H9 (cell line): ENCODE results near the gene EAF1. TPM values are rescaled to one million over a fixed set of nuclear protein-coding genes. Genes with fewer than 3 reads are reported as not detected.

Experiments
- DNase-seq: peaks from one replicate; pipeline ENCODE4 v3.0.0-alpha.2; 2017
- H2AFZ ChIP-seq: one replicate; pipeline ENCODE4 v1.6.1; 2013; ENCODE audit warnings: mild to moderate bottlenecking, low read length, control low read depth, moderate library complexity
- H2AK5ac ChIP-seq: 2 replicates; pipeline ENCODE4 v1.6.1; 2013; ENCODE audit warnings: low read length, control low read depth, mixed read lengths; ENCODE audit not compliant: insufficient read length
- H2BK120ac ChIP-seq: one replicate; pipeline ENCODE4 v1.6.1; 2013; ENCODE audit warnings: low read depth, mild to moderate bottlenecking, low read length, control low read depth, inconsistent platforms; ENCODE audit not compliant: poor library complexity, severe bottlenecking
- H2BK12ac ChIP-seq: 2 replicates; pipeline ENCODE4 v1.6.1; 2013; ENCODE audit warnings: low read length, control low read depth, mixed read lengths, low read depth; ENCODE audit not compliant: insufficient read length
- H2BK15ac ChIP-seq: 2 replicates; pipeline ENCODE4 v1.6.1; 2013; ENCODE audit warnings: low read depth, low read length, control low read depth
- H2BK20ac ChIP-seq: one replicate; pipeline ENCODE4 v1.6.1; 2013; ENCODE audit warnings: low read depth, mild to moderate bottlenecking, low read length, control low read depth, inconsistent platforms; ENCODE audit not compliant: poor library complexity, severe bottlenecking
- H2BK5ac ChIP-seq: 2 replicates; pipeline ENCODE4 v1.6.1; 2013; ENCODE audit warnings: low read length, control low read depth, mixed read lengths; ENCODE audit not compliant: insufficient read length
- H3K14ac ChIP-seq: 2 replicates; pipeline ENCODE4 v1.6.1; 2013; ENCODE audit warnings: low read length, control low read depth; ENCODE audit not compliant: insufficient read depth
- H3K18ac ChIP-seq: 2 replicates; pipeline ENCODE4 v1.6.1; 2013; ENCODE audit warnings: low read depth, mild to moderate bottlenecking, mixed read lengths, low read length, control low read depth; ENCODE audit not compliant: insufficient read length
- H3K23ac ChIP-seq: 2 replicates; pipeline ENCODE4 v1.6.1; 2013; ENCODE audit warnings: low read length, control low read depth, mixed read lengths, low read depth; ENCODE audit not compliant: insufficient read length
- H3K23me2 ChIP-seq: 2 replicates; pipeline ENCODE4 v1.6.1; 2013; ENCODE audit warnings: low read depth, mild to moderate bottlenecking, mixed read lengths, low read length, control low read depth; ENCODE audit not compliant: insufficient read length, poor library complexity, severe bottlenecking
- H3K27ac ChIP-seq: 2 replicates; pipeline ENCODE4 v1.5.1; 2013; ENCODE audit warnings: low read length, control low read depth, mixed read lengths, low read depth; ENCODE audit not compliant: insufficient read length
- H3K27me3 ChIP-seq: 2 replicates; pipeline ENCODE4 v1.6.1; 2013; ENCODE audit warnings: low read length, control low read depth, inconsistent platforms; ENCODE audit not compliant: insufficient read depth
- H3K4ac ChIP-seq: 2 replicates; pipeline ENCODE4 v1.6.1; 2013; ENCODE audit warnings: low read depth, mild to moderate bottlenecking, control low read depth, inconsistent platforms, low read length, moderate library complexity
- H3K4me1 ChIP-seq: 2 replicates; pipeline ENCODE4 v1.6.1; 2013; ENCODE audit warnings: low read length, control low read depth, inconsistent platforms; ENCODE audit not compliant: insufficient read depth
- H3K4me2 ChIP-seq: 2 replicates; pipeline ENCODE4 v1.6.1; 2013; ENCODE audit warnings: low read length, control low read depth, mixed read lengths; ENCODE audit not compliant: insufficient read length, insufficient read depth
- H3K56ac ChIP-seq: 2 replicates; pipeline ENCODE4 v1.6.1; 2013; ENCODE audit warnings: low read depth, mild to moderate bottlenecking, mixed read lengths, low read length, control low read depth; ENCODE audit not compliant: insufficient read length
- H3K79me1 ChIP-seq: 2 replicates; pipeline ENCODE4 v1.6.1; 2013; ENCODE audit warnings: low read depth, mild to moderate bottlenecking, moderate library complexity, low read length, control low read depth, inconsistent platforms; ENCODE audit not compliant: insufficient read depth, poor library complexity, severe bottlenecking
- H3K79me2 ChIP-seq: 2 replicates; pipeline ENCODE4 v1.6.1; 2013; ENCODE audit warnings: low read length, control low read depth, inconsistent platforms; ENCODE audit not compliant: insufficient read depth
- H3K9ac ChIP-seq: 2 replicates; pipeline ENCODE4 v1.6.1; 2013; ENCODE audit warnings: low read length, control low read depth, mixed read lengths; ENCODE audit not compliant: insufficient read length; ENCODE audit errors: extremely low read depth
- H3K9me3 ChIP-seq: one replicate; pipeline ENCODE4 v1.6.1; 2013; ENCODE audit warnings: low read depth, low read length, inconsistent platforms; ENCODE audit not compliant: control insufficient read depth
- H3T11ph ChIP-seq: one replicate; pipeline ENCODE4 v1.6.1; 2013; ENCODE audit warnings: mild to moderate bottlenecking, low read length, control low read depth, inconsistent platforms
- H4K20me1 ChIP-seq: one replicate; pipeline ENCODE4 v1.6.1; 2013; ENCODE audit not compliant: control insufficient read depth, insufficient read length, insufficient read depth
- H4K5ac ChIP-seq: 2 replicates; pipeline ENCODE4 v1.6.1; 2013; ENCODE audit warnings: low read depth, mild to moderate bottlenecking, mixed read lengths, low read length, control low read depth; ENCODE audit not compliant: insufficient read length
- H4K8ac ChIP-seq: replicated peaks from 2 replicates; pipeline ENCODE4 v1.6.1; 2013; ENCODE audit warnings: low read length, control low read depth, mixed read lengths, low read depth; ENCODE audit not compliant: insufficient read length
- H4K91ac ChIP-seq: 2 replicates; pipeline ENCODE4 v1.6.1; 2013; ENCODE audit warnings: low read depth, mild to moderate bottlenecking, moderate library complexity, mixed read lengths, low read length, control low read depth; ENCODE audit not compliant: insufficient read length
- H3K27ac Mint-ChIP-seq, 3 experiments: 2 replicates in 2 of 3; 3 replicates in 1 of 3; pipeline ENCODE4 v1.8.0; 2020 to 2021; ENCODE audit warnings: mixed read lengths in 3 of 3, mild to moderate bottlenecking in 1 of 3, moderate library complexity in 1 of 3
- H3K27me3 Mint-ChIP-seq: 2 replicates; pipeline ENCODE4 v1.8.0; 2021; ENCODE audit warnings: low read depth, mild to moderate bottlenecking, moderate library complexity, mixed read lengths
- H3K36me3 Mint-ChIP-seq, 3 experiments: 2 replicates in 2 of 3; 3 replicates in 1 of 3; pipeline ENCODE4 v1.8.0; 2020 to 2021; ENCODE audit warnings: low read depth in 3 of 3, mixed read lengths in 3 of 3; ENCODE audit not compliant: insufficient read depth in 1 of 3
- H3K4me1 Mint-ChIP-seq, 2 experiments: 2 replicates each; pipeline ENCODE4 v1.8.0; 2020; ENCODE audit warnings: mixed read lengths in 2 of 2
- H3K4me3 Mint-ChIP-seq, 2 experiments: 2 replicates in 1 of 2; 3 replicates in 1 of 2; pipeline ENCODE4 v1.8.0; 2020 to 2021; ENCODE audit warnings: mild to moderate bottlenecking in 2 of 2, mixed read lengths in 2 of 2, moderate library complexity in 1 of 2
- H3K9me3 Mint-ChIP-seq, 2 experiments: 2 replicates in 1 of 2; 3 replicates in 1 of 2; pipeline ENCODE4 v1.8.0; 2020; ENCODE audit warnings: mild to moderate bottlenecking in 2 of 2, mixed read lengths in 2 of 2, moderate library complexity in 1 of 2
- WGBS: extraction: QIAGEN DNeasy Blood & Tissue Kit; methylation state at CpG from one replicate; pipeline ENCODE4 v1.1.7; 2013; ENCODE audit warnings: missing lambda C conversion rate, low lambda C conversion rate, mixed read lengths; ENCODE audit not compliant: insufficient read length; ENCODE audit errors: extremely low coverage; 5-methylcytosine and 5-hydroxymethylcytosine counted together
- total RNA-seq: library from RNA; stranded (reverse); gene quantifications from 2 replicates; pipeline ENCODE4 v1.2.1, GENCODE V29; 2021
- TF ChIP-seq, protein P1 (sequence below): fragments of 200-600 bp; sonication (generic); conservative IDR thresholded peaks from 3 replicates; pipeline ENCODE4 v1.8.0; 2021; ENCODE audit warnings: antibody characterized with exemption, mild to moderate bottlenecking

The EAF1 gene
- total RNA-seq, 1 experiment from 2014 or later = 34.3 TPM

DNA sequence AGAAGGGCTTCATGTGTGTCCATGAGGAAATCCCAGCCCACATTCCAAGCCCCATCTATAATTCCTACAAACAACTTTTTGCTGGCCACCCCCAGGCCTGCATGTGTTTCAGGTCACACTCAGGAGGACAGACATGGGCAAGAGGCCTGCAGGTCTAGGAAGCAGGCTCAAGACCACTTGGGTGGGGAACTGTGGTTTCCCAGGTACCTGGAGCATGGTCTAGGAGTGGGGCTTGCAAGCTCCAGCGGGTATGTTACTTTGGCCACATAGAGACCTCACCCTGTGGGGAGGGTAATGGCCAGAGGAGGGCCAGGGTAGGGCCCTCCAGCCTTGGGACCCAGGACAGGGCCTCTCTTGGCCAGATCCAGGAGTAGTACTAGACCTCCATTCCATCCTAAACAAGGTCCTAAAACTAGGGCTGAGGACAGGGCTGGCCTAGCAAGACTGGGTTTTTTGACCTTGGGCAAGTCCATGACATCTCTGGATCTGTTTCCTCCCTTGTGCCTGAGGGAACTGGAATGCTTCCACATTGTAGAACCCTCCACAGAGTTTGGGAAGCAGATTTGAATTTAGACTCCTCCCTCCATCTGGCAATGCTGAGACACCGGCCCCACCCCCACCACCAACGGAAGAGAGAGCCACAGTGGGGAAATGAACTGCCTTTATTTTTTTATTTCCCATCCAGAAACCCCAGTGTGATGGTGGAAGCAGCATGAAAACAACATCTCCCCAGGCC lies 22.3 kb downstream of the EAF1 start:
- H3K79me1 ChIP-seq = no peaks in the 10 kb centered on the region
- no peak overlapping the region for H3K14ac ChIP-seq
- H3K9ac ChIP-seq = no peak overlapping the region
- no peak overlapping the region for H4K8ac ChIP-seq
- no peak overlapping the region for H3K56ac ChIP-seq
- no peak overlapping the region for H2AFZ ChIP-seq
- no peak overlapping the region for H3K23ac ChIP-seq
- H3K4me1 Mint-ChIP-seq = peaks cover 3% of the 10 kb centered on the region in 2 experiments; a peak in 1 of 4 replicates
- no peak overlapping the region for H3K4ac ChIP-seq
- TF ChIP-seq, protein P1, sequence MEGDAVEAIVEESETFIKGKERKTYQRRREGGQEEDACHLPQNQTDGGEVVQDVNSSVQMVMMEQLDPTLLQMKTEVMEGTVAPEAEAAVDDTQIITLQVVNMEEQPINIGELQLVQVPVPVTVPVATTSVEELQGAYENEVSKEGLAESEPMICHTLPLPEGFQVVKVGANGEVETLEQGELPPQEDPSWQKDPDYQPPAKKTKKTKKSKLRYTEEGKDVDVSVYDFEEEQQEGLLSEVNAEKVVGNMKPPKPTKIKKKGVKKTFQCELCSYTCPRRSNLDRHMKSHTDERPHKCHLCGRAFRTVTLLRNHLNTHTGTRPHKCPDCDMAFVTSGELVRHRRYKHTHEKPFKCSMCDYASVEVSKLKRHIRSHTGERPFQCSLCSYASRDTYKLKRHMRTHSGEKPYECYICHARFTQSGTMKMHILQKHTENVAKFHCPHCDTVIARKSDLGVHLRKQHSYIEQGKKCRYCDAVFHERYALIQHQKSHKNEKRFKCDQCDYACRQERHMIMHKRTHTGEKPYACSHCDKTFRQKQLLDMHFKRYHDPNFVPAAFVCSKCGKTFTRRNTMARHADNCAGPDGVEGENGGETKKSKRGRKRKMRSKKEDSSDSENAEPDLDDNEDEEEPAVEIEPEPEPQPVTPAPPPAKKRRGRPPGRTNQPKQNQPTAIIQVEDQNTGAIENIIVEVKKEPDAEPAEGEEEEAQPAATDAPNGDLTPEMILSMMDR = no peak
- no CpG with 5 or more reads among the region's 3 CpGs for WGBS
- no peak overlapping the region for H4K91ac ChIP-seq
- no peak overlapping the region for H2BK12ac ChIP-seq
- no peak overlapping the region for H2BK20ac ChIP-seq
- H3K79me2 ChIP-seq = no peaks in the 10 kb centered on the region
- DNase-seq = no peak
- no peaks in the 10 kb centered on the region for H3K9me3 ChIP-seq
- H2BK120ac ChIP-seq = no peak overlapping the region
- H3K4me1 ChIP-seq = no peaks in the 10 kb centered on the region
- H3K36me3 Mint-ChIP-seq = 0 out of 7 replicates have a peak, but pooled peaks cover 0 to 1% (median 0%) of the 10 kb centered on the region in 3 experiments
- no peaks in the 10 kb centered on the region for H3K23me2 ChIP-seq
- no peak overlapping the region for H3T11ph ChIP-seq
- H3K27ac ChIP-seq = no peak overlapping the region
- H4K5ac ChIP-seq = no peak overlapping the region
- H4K20me1 ChIP-seq = no peaks in the 10 kb centered on the region
- H2BK15ac ChIP-seq = no peak overlapping the region
- no peak overlapping the region for H3K4me2 ChIP-seq
- H2AK5ac ChIP-seq = no peak overlapping the region
- no peak overlapping the region for H3K27ac Mint-ChIP-seq
- H3K4me3 Mint-ChIP-seq = no peak overlapping the region
- H3K9me3 Mint-ChIP-seq = no peaks in the 10 kb centered on the region
- no peaks in the 10 kb centered on the region; the same call in 1 of the 2 replicates for H3K27me3 Mint-ChIP-seq
- H2BK5ac ChIP-seq = no peak overlapping the region
- H3K18ac ChIP-seq = no peak overlapping the region
- no peaks in the 10 kb centered on the region for H3K27me3 ChIP-seq
